CD4-positive, alpha-beta T cell treated with Interleukin-6 at 100 ng/mL for 8 hours (primary cell): ENCODE data around the gene PVR.
"Not testable (repeated sequence)": the region's sequence is repeated elsewhere in the genome, so short reads cannot be mapped to it uniquely, and the experiment has no call there.

Experiments used
- DNase-seq: peaks from one replicate; pipeline ENCODE4 v3.0.0-alpha.2; 2020; ENCODE audit warnings: mixed read lengths, low spot score

Gene PVR

GRCh38 chr19:44700547-44700946 lies 56.8 kb downstream of the PVR start:
- DNase-seq: no peak

DNA sequence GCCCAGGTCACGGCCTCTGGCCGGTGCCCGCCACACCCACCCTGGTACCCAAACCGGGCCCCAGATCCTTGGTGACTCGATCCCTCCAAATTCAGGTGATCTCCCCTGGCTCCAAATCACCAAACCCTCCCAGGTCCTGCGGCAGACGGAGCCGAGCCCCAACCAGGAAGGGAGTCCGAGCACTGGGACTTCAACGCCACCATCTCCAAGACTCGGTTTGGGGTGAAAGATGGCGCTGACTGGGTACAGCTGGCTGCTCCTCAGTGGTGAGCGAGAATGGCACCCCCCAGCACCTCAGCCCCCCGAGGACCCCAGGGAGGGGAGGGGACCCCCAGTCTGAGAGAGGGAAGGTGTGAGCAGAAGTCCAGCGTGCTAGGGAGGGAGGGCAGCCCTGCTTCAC lies 57.5 kb downstream of the PVR start:
- DNase-seq: no peak

DNA sequence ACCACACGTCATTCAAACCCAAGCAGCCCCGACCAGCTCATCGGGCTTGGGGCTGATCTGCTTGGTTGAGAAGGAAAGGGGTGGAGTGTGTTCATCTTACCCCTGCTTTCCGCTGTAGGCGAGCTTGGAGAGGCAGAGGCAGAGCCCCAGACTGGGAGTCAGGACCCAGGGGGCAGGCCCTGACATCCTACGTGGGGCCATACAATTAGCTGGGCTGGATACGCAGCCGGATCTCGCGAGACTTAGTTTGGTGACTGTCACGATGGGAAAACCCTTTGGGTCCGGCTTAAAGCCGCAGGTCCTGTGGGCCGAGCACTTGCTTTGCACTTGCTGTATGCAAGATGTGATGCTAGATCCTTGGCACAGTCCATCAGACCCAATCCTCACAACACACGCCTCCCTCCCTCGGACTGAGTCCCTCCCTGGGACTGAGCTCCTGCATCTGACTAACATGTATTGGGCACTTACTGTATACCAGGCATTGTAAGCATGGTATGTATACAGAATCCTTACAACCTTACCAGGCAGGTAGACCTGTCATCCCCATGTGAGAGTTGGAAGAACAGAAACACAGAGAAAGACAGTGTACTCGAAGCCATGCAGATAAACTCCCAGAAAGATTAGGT lies 59.0 kb downstream of the PVR start:
- no peak for DNase-seq

GRCh38 chr19:44703336-44704078 lies 59.8 kb downstream of the PVR start:
- DNase-seq: no peak

DNA sequence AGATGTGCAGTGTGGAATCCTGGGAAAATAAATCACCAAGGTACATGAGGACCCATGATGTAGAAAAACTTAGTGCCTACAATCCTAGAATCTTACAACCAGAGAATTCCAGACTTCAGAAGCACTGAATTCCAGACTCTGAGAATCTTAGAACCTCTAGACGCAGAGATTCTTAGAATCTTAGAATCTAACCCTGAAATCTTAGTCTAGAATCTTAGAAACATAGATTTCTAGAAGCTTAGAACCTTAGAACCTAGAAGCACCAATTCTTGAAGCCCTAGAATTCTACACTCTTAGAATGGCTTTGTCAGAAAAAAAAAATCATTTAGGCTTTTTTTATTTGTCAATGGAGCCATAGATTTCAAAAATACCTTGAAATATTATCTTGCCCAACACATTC lies 61.3 kb downstream of the PVR start:
- DNase-seq: no peak

DNA sequence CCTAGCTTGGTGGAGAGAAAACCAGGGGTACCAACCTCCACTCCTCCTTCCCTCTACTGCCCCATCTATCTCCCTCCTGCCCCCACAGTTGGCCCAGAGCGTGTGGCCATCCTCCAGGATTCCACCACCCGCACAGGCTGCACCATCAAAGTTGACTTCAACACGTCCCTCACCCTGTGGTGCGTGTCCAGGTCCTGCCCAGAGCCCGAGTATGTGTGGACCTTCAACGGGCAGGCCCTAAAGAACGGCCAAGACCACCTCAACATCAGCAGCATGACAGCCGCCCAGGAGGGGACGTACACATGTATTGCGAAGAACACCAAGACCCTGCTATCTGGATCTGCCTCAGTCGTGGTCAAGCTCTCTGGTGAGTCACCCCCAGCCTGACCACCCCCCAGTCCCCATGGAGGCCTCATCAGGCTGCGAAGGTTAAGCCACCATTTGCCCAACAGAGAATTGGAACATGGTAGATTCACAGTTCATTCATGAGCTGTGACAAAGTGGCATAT lies 61.8 kb downstream of the PVR start:
- DNase-seq: no peak

GRCh38 chr19:44706506-44707236 lies 63.0 kb downstream of the PVR start:
- no peak for DNase-seq

GRCh38 chr19:44707794-44708193 lies 64.1 kb downstream of the PVR start:
- no peak for DNase-seq

DNA sequence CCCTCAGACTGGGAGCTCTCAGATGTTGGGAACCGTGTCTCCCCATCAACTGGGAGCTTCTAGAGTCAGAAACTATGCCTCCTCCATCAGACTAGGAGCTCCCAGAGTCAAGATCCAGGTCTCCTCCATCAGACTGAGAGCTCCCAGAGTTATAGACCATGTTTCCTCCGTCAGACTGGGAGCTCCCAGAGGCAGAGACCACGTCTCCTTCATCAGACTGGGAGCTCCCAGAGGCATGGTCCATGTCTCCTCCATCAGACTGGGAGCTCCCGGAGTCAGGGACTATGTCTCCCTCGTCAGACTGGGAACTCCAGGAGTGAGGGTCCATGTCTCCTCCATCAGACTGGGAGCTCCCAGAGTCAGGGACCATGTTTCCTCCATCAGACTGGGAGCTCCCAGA lies 65.2 kb downstream of the PVR start:
- DNase-seq: no peak

DNA sequence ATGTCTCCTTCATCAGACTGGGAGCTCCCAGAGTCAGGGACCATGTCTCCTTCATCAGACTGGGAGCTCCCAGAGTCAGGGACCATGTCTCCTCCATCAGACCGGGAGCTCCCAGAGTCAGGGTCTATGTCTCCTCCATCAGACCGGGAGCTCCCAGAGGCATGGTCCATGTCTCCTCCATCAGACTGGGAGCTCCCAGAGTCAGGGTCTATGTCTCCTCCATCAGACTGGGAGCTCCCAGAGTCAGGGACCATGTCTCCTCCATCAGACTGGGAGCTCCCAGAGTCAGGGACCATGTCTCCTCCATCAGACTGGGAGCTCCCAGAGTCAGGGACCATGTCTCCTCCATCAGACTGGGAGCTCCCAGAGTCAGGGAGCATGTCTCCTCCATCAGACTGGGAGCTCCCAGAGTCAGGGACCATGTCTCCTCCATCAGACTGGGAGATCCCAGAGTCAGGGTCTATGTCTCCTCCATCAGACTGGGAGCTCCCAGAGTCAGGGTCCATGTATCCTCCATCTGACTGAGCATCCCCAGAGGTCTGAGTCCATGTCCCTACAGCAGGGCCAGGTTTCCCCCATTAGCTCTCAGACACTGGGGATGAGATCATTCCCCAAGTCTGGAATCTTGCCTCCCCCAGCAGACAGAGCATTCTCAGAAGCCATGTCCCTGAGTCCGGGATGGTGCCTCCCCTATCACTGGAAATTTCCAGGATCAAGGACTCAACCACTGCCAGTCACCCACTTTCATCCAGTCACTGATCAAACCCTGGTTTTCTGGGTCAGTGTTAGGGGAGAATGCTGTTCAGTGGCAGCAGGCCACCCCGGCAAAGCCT lies 65.9 kb downstream of the PVR start:
- not testable (repeated sequence) for DNase-seq

GRCh38 chr19:44710483-44710882 lies 66.8 kb downstream of the PVR start:
- no peak for DNase-seq

DNA sequence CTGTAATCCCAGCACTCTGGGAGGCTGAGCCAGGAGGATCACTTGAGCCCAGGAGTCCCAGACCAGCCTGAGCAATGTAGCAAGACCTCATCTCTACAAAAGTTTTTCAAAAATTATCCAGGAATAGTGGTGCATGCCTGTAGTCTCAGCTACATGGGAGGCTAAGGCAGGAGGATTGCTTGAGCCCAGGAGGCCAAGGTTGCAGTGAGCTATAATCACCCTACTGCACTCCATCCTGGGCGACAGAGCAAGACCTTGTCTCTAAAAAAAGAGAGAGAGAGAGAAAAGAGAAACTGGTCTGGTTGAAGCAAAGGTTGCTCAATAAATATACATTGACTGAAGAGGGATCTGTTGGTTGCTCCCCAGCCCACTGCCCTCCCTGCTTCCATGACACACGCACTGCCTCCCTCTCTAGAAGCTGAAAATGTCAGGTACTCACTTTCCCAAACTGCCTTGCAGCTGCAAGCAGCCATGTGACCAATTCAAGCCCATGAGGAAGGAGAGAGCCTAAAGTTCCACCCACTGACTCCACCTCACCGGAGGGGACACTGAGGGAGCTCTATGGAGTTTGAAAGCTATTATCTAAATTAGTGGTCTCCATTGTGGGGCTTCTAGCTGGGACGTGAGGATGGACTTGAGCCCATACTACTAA lies 69.3 kb downstream of the PVR start:
- no peak for DNase-seq
